GM12891 (cell line): ENCODE data around the gene EWSR1.

ENCODE experiments used
- DNase-seq: peaks from one replicate; pipeline ENCODE4 v3.0.0; 2011; ENCODE audit warnings: low spot score; ENCODE audit not compliant: insufficient read length
- FAIRE-seq: peaks from 2 replicates; lab custom pipeline; 2011; peaks lifted over from hg19 to GRCh38; lab: Jason Lieb, UNC
- PAX5 ChIP-seq: IDR thresholded peaks from 2 replicates; pipeline ENCODE4 v1.6.1; 2011; ENCODE audit warnings: low read length, moderate library complexity, mild to moderate bottlenecking; ENCODE audit not compliant: insufficient read depth, severe bottlenecking
- POLR2A ChIP-seq: IDR thresholded peaks from 2 replicates; pipeline ENCODE4 v1.6.1; 2011; ENCODE audit warnings: low read depth, low read length, control low read depth
- POLR2AphosphoS5 ChIP-seq: IDR thresholded peaks from 2 replicates; pipeline ENCODE4 v1.6.1; 2011; ENCODE audit warnings: low read depth, low read length, control low read depth
- POU2F2 ChIP-seq: IDR thresholded peaks from 2 replicates; pipeline ENCODE4 v1.6.1; 2011; ENCODE audit warnings: low read depth, mild to moderate bottlenecking, control low read depth, low read length, moderate library complexity
- SPI1 ChIP-seq: IDR thresholded peaks from 2 replicates; pipeline ENCODE4 v1.6.1; 2011; ENCODE audit warnings: low read depth, low read length, control low read depth
- TAF1 ChIP-seq: IDR thresholded peaks from 2 replicates; pipeline ENCODE4 v1.6.1; 2011; ENCODE audit warnings: low read depth, low read length, control low read depth

Gene EWSR1

DNA sequence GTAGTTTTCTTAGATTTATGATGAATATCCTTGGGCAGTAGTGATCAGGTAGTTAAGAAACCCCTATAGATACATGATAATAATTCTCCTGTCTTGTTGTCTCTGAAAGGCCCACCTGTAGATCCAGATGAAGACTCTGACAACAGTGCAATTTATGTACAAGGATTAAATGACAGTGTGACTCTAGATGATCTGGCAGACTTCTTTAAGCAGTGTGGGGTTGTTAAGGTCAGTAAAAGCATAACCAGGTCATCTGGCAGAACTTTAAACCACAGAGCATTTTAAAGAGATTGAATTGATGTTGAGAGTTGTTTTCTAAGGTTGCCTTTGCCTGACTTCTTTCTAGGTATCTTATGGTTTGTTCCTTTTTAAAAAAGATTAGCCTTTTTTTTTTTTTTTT is 24.3 kb downstream of the EWSR1 start:
- FAIRE-seq (peak; percentile 51), DNase-seq (no peak)
- TF ChIP-seq POLR2A (no peak), POLR2AphosphoS5 (peak; percentile 22; the same call in 1 of the 2 replicates)

GRCh38 chr22:29298641-29299040 is 30.6 kb downstream of the EWSR1 start:
- FAIRE-seq (no peak), DNase-seq (no peak)
- TF ChIP-seq POU2F2 (no peak), PAX5 (no peak), TAF1 (no peak), POLR2A (no peak), POLR2AphosphoS5 (no peak), SPI1 (no peak)

DNA sequence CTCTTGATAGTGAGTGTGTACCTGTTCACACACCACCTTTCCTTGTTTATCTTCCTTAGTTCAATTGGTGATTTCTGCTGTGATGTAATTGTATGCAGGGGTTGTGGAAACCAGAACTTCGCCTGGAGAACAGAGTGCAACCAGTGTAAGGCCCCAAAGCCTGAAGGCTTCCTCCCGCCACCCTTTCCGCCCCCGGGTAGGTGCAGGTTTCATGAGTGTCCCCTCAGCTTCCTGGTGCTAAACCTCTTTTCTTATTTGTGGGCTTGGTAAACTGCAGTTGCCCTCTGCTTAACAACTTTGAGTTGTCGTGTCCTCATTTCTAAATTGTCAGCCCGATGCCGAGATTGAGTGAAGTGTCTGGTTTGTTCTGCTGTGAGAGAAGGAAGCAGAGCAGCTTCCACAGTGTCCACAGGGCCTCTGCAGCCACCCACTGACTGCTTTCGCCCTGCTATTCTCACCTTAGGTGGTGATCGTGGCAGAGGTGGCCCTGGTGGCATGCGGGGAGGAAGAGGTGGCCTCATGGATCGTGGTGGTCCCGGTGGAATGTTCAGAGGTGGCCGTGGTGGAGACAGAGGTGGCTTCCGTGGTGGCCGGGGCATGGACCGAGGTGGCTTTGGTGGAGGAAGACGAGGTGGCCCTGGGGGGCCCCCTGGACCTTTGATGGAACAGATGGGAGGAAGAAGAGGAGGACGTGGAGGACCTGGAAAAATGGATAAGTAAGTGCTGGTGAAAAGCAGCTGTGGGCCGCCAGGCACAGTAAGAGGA is 31.2 kb downstream of the EWSR1 start:
- TF ChIP-seq SPI1 (no peak), POU2F2 (no peak), POLR2A (no peak), POLR2AphosphoS5 (no peak), PAX5 (no peak), TAF1 (no peak)
- no peak for FAIRE-seq

GRCh38 chr22:29300467-29300806 is 32.4 kb downstream of the EWSR1 start:
- DNase-seq = no peak
- TF ChIP-seq TAF1 (no peak), SPI1 (no peak), PAX5 (no peak), POU2F2 (no peak), POLR2AphosphoS5 (no peak), POLR2A (no peak)
- no peak for FAIRE-seq

More for the DNA sequence above, 31.2 kb downstream of the EWSR1 start:
- DNase-seq = no peak

GRCh38 chr22:29300807-29301601 is 32.9 kb downstream of the EWSR1 start:
- TF ChIP-seq SPI1 = no peak
- TF ChIP-seq POLR2A = peak; percentile 89; the same call in 1 of the 2 replicates
- TF ChIP-seq PAX5 = no peak
- peak; percentile 91 for TF ChIP-seq POU2F2
- peak; percentile 93 for TF ChIP-seq POLR2AphosphoS5
- no peak for TF ChIP-seq TAF1
- DNase-seq (no peak), FAIRE-seq (no peak)

GRCh38 chr22:29301716-29302401 is 33.8 kb downstream of the EWSR1 start:
- DNase-seq (no peak), FAIRE-seq (peak; percentile 13)
- TF ChIP-seq POU2F2 = no peak

DNA sequence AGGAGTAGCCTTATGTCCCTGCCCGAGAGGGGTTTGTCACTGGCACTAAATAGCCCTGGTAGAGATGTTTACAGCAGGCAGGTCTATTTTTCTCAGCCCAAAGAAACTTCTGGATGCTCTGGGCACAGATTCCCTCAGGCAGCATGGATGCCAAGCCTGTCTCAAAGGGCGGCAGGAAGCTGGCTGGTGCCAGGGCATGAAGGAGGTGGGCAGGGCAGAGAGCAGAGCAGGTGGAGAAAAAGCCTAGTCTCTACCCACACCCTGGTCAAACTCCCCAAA is 34.3 kb downstream of the EWSR1 start:
- TF ChIP-seq SPI1 (no peak), PAX5 (no peak), POLR2A (no peak), POLR2AphosphoS5 (no peak), POU2F2 (no peak), TAF1 (no peak)
- no peak for DNase-seq
- FAIRE-seq = no peak

GRCh38 chr22:29302681-29303465 is 34.8 kb downstream of the EWSR1 start:
- DNase-seq (no peak), FAIRE-seq (no peak)
- TF ChIP-seq TAF1 (no peak), PAX5 (no peak)

- FAIRE-seq (no peak), DNase-seq (no peak)
- TF ChIP-seq TAF1 = no peak
- no peak for TF ChIP-seq POLR2A
- TF ChIP-seq POLR2AphosphoS5 = no peak
- no peak for TF ChIP-seq PAX5
- no peak for TF ChIP-seq SPI1
- TF ChIP-seq POU2F2 = no peak
These were observed 37.7 kb downstream of the EWSR1 start for GRCh38 chr22:29305836-29306174.
